Esophagus muscularis mucosa (tissue), 4 donors: Measurements from ENCODE around the gene GALNT1.

Experiments used
- CTCF ChIP-seq, 3 experiments: fragments of 200-600 bp in 2 of 3; fragments of 450-650 bp in 1 of 3; sonication (generic) in 2 of 3; IDR thresholded peaks; one replicate each; pipeline ENCODE4 v1.5.1; 2017 to 2019; ENCODE audit warnings: antibody characterized with exemption in 3 of 3, mild to moderate bottlenecking in 2 of 3, moderate library complexity in 1 of 3
- EP300 ChIP-seq: sonication (generic); formaldehyde crosslinking; IDR thresholded peaks from one replicate; pipeline ENCODE4 v1.6.1; 2017; ENCODE audit warnings: antibody characterized with exemption
- POLR2A ChIP-seq: fragments of 450-650 bp; IDR thresholded peaks from one replicate; pipeline ENCODE4 v1.6.1; 2017; ENCODE audit warnings: antibody characterized with exemption, moderate library complexity, mild to moderate bottlenecking, low read depth
- POLR2AphosphoS5 ChIP-seq, 2 donors: sonication (generic); formaldehyde crosslinking; IDR thresholded peaks; one replicate each; pipeline ENCODE4 v1.6.1; 2017; ENCODE audit warnings: antibody characterized with exemption in 2 of 2

GRCh38 chr18:35733408-35733807 lies 151.9 kb downstream of the GALNT1 start:
- TF ChIP-seq CTCF (IDR thresholded peaks at IDR 0.05) (no peak), EP300 (no peak), POLR2AphosphoS5 (IDR thresholded peaks at IDR 0.05) (no peak), POLR2A (no peak)
